Subcutaneous abdominal adipose tissue (tissue), 5 donors: ENCODE measurements around the gene SS18L1.

Experiments
- H3K27ac ChIP-seq: one replicate; pipeline ENCODE4 v1.7.0; 2013; ENCODE audit warnings: low read depth, mild to moderate bottlenecking, inconsistent platforms, low read length, moderate library complexity
- H3K27me3 ChIP-seq, 5 donors: one replicate each; pipeline ENCODE4 v1.7.0; 2013; ENCODE audit warnings: low read length in 5 of 5, inconsistent platforms in 1 of 5; ENCODE audit not compliant: control insufficient read depth in 5 of 5, insufficient read depth in 4 of 5
- H3K36me3 ChIP-seq, 5 donors: one replicate each; pipeline ENCODE4 v1.7.0; 2013; ENCODE audit warnings: low read length in 5 of 5; ENCODE audit not compliant: control insufficient read depth in 5 of 5, insufficient read depth in 5 of 5
- H3K4me1 ChIP-seq, 5 donors: one replicate each; pipeline ENCODE4 v1.7.0; 2013; ENCODE audit warnings: low read length in 5 of 5, mild to moderate bottlenecking in 3 of 5, moderate library complexity in 1 of 5; ENCODE audit not compliant: control insufficient read depth in 5 of 5, insufficient read depth in 5 of 5
- H3K4me3 ChIP-seq, 5 donors: one replicate each; pipeline ENCODE4 v1.7.0; 2013; ENCODE audit warnings: low read length in 5 of 5, low read depth in 1 of 5
- H3K9ac ChIP-seq, 5 donors: one replicate each; pipeline ENCODE4 v1.7.0; 2013; ENCODE audit warnings: low read length in 5 of 5, mild to moderate bottlenecking in 4 of 5, moderate library complexity in 3 of 5
- H3K9me3 ChIP-seq, 5 donors: one replicate each; pipeline ENCODE4 v1.7.0; 2013; ENCODE audit warnings: low read length in 5 of 5; ENCODE audit not compliant: control insufficient read depth in 5 of 5
- donor health status: healthy.
- donor health status: healthy.
- donor health status: healthy.
- donor health status: healthy.
- donor health status: healthy.

SS18L1 gene

DNA sequence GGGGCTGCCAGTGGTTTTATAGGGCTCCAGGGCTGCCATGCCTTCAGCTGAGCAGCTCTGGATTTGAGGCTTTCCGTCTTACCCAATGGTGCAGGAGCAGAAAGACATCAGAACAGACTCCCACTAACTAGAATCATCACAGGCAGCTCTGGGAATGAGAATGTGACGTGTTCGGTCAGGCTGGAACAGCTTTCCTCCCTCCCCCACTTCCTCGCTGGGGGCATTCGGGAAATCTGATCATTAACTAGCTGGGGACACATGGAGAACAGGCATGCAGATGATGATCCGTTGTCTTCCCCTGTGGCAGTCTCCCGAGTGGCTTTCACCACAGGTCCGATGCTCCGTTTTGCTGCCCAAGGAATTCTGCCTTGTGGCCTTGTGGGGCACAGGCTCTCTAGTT is 33.7 kb downstream of the SS18L1 start:
- H3K9ac ChIP-seq: peak overlapping the region in 1 of 5 donors; percentile 19
- H3K4me1 ChIP-seq: peaks cover 0 to 15% (median 7%) of the 10 kb centered on the region in 5 donors
- no peaks in the 10 kb centered on the region for H3K9me3 ChIP-seq
- H3K36me3 ChIP-seq: peaks cover 0 to 42% (median 28%) of the 10 kb centered on the region in 5 donors
- H3K4me3 ChIP-seq: no peak overlapping the region
- H3K27ac ChIP-seq: no peak overlapping the region
- H3K27me3 ChIP-seq: no peaks in the 10 kb centered on the region

DNA sequence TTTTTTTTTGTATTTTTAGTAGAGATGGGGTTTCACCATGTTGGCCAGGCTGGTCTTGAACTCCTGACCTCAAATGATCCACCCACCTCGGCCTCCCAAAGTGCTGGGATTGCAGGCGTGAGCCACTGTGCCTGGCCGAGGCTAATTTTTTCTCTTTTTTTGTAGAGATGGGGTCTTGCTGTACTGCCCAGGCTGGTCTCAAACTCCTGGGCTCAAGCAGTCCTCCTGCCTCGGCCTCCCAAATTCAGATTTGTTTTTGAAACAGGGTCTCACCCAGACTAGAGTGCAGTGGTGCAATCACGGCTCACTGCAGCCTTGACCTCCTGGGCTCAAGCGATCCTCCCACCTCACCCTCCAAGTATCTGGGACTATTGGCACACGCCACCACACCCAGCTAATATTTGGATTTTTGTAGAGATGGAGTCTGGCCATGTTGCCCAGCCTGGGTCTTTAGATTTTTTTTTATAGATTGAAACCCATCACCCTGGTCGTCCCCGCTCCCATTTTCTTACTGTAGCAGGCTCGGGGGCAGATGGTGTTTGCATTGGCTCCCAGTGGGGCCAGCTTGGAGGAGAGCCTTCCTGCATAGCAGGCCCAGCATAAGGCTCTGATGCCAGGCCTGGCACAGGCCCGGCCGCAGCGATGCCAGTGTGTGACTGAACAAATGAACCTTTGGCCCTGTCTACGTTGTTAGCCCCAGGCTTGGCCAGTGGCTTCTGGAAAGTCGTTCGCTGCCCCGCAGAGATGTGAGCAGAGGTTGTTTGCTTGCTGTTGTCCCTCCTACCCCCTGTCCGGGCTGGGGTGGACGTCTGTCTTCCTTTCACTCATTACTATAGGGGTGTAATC is 35.0 kb downstream of the SS18L1 start:
- peak overlapping the region; percentile 35 for H3K27ac ChIP-seq
- no peak overlapping the region for H3K9ac ChIP-seq
- no peak overlapping the region for H3K4me3 ChIP-seq
- peaks cover 2 to 23% (median 14%) of the 10 kb centered on the region in 5 donors for H3K4me1 ChIP-seq
- no peaks in the 10 kb centered on the region for H3K27me3 ChIP-seq
- H3K36me3 ChIP-seq: peaks cover 0 to 38% (median 24%) of the 10 kb centered on the region in 5 donors
- no peaks in the 10 kb centered on the region for H3K9me3 ChIP-seq

DNA sequence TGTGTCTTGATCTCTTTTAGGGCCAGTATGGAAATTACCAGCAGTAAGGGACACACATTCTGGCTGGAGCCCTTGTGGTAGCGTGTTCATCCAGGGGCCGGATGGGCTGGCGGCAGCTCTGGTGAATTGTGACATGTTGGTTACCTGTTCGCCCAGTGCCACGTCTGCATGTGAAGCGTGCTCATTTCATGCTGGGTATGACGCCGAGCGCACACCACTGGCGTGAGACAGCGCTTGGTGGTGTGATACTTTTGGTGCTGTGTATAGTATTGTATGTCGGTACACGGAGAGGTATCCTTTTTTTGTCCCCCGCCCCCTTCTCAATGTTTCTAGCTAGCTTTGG is 35.6 kb downstream of the SS18L1 start:
- Histone ChIP-seq H3K9ac (no peak overlapping the region), H3K4me1 (peaks cover 5 to 29% (median 18%) of the 10 kb centered on the region in 5 donors), H3K4me3 (no peak overlapping the region), H3K27ac (peak overlapping the region; percentile 35), H3K27me3 (no peaks in the 10 kb centered on the region), H3K36me3 (peaks cover 0 to 38% (median 21%) of the 10 kb centered on the region in 5 donors), H3K9me3 (no peaks in the 10 kb centered on the region)

- no peaks in the 10 kb centered on the region for H3K9me3 ChIP-seq
- no peaks in the 10 kb centered on the region for H3K27me3 ChIP-seq
- H3K9ac ChIP-seq: peak overlapping the region in 2 of 5 donors; percentile 75 to 98
- H3K4me1 ChIP-seq: peaks cover 5 to 34% (median 22%) of the 10 kb centered on the region in 5 donors
- peak overlapping the region in 2 of 5 donors; percentile 89 to 90 for H3K4me3 ChIP-seq
- peaks cover 0 to 14% (median 7%) of the 10 kb centered on the region in 5 donors for H3K36me3 ChIP-seq
- H3K27ac ChIP-seq: peak overlapping the region; percentile 87
These were observed 38.2 kb downstream of the SS18L1 start for GRCh38 chr20:62181808-62182207.

GRCh38 chr20:62182469-62183425 is 39.2 kb downstream of the SS18L1 start, which contains the start of gene MTG2:
MTG2 (plus strand) TSS chr20:62183028; CDS start chr20:62193421, 10,393 bp downstream.
- Histone ChIP-seq H3K4me1 (peaks cover 5 to 41% (median 30%) of the 10 kb centered on the region in 5 donors), H3K27me3 (no peaks in the 10 kb centered on the region), H3K9me3 (no peaks in the 10 kb centered on the region), H3K36me3 (peaks cover 0 to 8% (median 7%) of the 10 kb centered on the region in 5 donors), H3K27ac (peak within 1 kb of the TSS; percentile 87), H3K9ac (peak within 1 kb of the TSS; percentile 87 to 98 (median 98)), H3K4me3 (peak within 1 kb of the TSS; percentile 86 to 90 (median 89))

DNA sequence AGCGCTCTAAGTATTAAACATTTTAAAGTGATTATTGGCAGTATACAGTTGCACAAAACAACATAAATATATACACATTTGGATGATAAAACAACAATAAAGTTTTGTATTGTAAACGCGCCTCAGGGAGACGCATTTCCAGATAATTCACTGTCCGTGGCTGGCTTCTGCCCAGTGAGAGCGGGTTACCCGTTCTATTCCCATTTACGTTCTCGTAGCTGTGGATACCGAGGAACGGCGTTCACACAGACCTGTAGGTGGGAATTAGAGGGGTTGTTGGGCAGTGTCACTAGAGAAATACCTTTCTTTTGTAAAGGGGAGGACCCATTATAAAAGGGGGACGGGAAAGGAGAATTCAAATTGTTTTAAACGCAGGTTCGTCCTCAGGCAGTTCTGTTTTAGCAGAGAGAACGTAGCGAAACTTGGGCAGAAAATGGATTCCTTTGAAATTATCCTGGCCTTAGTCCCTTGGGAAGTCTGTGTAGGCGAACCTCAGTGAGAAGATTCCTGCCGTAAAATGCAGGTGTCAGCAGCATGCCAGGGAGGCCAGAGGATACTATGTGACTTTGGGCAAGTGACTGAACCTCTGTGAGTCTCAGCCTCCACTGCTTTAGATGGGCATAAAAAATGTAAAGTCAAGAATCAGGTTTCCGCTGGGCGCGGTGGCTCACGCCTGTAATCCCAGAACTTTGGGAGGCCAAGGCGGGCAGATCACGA is 40.0 kb downstream of the SS18L1 start:
- Histone ChIP-seq H3K9me3 (no peaks in the 10 kb centered on the region), H3K36me3 (peaks cover 0 to 8% (median 7%) of the 10 kb centered on the region in 5 donors), H3K4me3 (peak overlapping the region; percentile 86 to 90 (median 89)), H3K9ac (peak overlapping the region; percentile 87 to 98 (median 98)), H3K4me1 (peaks cover 5 to 39% (median 31%) of the 10 kb centered on the region in 5 donors), H3K27ac (peak overlapping the region; percentile 87), H3K27me3 (no peaks in the 10 kb centered on the region)

- H3K27ac ChIP-seq: no peak overlapping the region
- H3K9me3 ChIP-seq: no peaks in the 10 kb centered on the region
- no peaks in the 10 kb centered on the region for H3K27me3 ChIP-seq
- H3K9ac ChIP-seq: peak overlapping the region in 1 of 5 donors; percentile 10
- peaks cover 5 to 31% (median 31%) of the 10 kb centered on the region in 5 donors for H3K4me1 ChIP-seq
- H3K36me3 ChIP-seq: peaks cover 0 to 15% (median 8%) of the 10 kb centered on the region in 5 donors
- no peak overlapping the region for H3K4me3 ChIP-seq
These were observed 42.5 kb downstream of the SS18L1 start for GRCh38 chr20:62186096-62186426.

GRCh38 chr20:62186887-62187866 is 43.6 kb downstream of the SS18L1 start:
- H3K27ac ChIP-seq: peak overlapping the region; percentile 57
- peaks cover 5 to 27% (median 25%) of the 10 kb centered on the region in 5 donors for H3K4me1 ChIP-seq
- peaks cover 0 to 22% (median 12%) of the 10 kb centered on the region in 5 donors for H3K36me3 ChIP-seq
- peak overlapping the region in 3 of 5 donors; percentile 48 to 68 (median 61) for H3K9ac ChIP-seq
- no peak overlapping the region for H3K4me3 ChIP-seq
- H3K9me3 ChIP-seq: no peaks in the 10 kb centered on the region
- H3K27me3 ChIP-seq: no peaks in the 10 kb centered on the region
